GM12873 (cell line): ENCODE data around the gene PYROXD2.

Experiments used
- TF ChIP-seq, protein P1 (sequence below): IDR thresholded peaks from 2 replicates; pipeline ENCODE4 v1.5.1; 2012; ENCODE audit warnings: low read depth, mild to moderate bottlenecking, moderate library complexity, low read length, control low read depth; ENCODE audit not compliant: insufficient read depth; ENCODE audit errors: missing control alignments

Gene PYROXD2

DNA sequence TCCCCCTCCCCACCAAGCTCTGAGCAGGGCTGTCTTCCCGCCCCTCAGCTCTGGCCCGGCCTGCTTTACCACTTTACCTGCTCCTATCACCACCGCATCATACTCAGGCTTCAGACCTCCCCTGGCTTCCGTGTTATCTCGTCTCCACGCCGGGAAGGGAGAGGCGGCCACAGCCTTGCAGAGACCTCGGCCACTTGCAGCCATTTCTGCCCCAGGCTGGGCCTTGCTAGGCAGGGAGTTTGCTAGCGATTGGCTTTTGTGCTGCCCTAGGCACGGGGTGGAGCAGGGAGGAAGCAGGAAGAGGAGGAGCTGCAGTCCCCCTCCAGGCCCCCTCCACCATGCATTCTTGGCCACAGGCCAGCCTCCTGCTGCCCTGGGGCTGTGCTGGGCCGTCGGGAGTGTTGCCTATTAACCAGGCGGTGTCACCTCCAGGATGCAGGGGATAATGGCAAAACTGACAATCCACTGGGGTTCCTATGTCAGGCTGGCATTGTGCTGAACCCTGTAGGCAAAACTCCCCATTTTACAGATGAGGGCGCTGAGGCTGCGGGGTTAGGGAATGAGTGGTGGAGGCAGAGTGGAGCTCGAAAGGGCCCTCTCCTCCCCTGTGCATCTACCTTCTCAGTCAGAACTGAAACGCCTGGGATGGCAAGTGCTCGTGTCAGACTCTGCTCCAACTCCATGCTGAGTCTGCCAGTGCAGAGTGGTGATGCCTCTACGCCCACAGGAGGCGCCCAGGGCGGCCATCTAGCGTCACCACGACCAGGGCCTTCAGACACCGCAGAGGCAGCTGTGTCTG is at the start of gene PYROXD2:
Gene PYROXD2 (minus strand): TSS at position 251 of the 799 bp plus-strand sequence. CDS start 47 bp downstream, at position 204.
- TF ChIP-seq, protein P1, sequence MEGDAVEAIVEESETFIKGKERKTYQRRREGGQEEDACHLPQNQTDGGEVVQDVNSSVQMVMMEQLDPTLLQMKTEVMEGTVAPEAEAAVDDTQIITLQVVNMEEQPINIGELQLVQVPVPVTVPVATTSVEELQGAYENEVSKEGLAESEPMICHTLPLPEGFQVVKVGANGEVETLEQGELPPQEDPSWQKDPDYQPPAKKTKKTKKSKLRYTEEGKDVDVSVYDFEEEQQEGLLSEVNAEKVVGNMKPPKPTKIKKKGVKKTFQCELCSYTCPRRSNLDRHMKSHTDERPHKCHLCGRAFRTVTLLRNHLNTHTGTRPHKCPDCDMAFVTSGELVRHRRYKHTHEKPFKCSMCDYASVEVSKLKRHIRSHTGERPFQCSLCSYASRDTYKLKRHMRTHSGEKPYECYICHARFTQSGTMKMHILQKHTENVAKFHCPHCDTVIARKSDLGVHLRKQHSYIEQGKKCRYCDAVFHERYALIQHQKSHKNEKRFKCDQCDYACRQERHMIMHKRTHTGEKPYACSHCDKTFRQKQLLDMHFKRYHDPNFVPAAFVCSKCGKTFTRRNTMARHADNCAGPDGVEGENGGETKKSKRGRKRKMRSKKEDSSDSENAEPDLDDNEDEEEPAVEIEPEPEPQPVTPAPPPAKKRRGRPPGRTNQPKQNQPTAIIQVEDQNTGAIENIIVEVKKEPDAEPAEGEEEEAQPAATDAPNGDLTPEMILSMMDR, result no peak

DNA sequence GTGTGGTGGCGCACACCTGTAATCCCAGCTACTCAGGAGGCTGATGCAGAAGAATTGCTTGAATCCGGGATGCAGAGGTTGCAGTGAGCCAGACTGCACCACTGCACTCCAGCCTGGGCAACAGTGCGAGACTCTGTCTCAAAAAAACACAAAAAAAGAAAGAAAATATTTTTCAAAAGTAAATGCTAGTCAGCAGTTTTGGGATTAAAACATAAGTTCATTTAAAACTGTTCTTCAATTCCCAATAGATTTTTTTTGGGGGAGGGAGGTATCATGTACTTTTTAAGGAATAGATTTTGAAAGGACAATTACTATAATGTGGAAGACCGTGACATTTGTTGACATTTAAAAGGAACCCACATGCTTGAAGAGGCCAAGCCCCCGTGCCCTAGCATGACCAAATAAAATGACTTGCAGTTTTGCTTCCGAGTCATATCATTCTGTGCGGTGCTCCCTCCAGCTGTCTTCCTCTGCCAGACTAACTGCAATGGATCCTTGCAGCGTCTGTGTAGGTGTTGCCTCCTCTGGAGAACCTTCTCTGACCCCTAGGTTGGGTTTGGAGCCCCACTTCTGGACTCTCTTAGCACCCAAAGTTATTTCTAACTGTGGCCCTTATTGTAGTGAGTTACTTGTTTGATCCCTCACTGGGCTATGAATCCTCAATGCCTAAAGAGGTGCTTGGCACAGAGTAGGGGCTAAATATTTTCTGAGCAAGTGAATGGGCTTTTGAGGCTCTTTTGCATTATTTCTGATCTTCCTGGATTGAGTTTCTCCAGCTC is 49.2 kb upstream of the PYROXD2 start:
- TF ChIP-seq, protein P1, result no peak

DNA sequence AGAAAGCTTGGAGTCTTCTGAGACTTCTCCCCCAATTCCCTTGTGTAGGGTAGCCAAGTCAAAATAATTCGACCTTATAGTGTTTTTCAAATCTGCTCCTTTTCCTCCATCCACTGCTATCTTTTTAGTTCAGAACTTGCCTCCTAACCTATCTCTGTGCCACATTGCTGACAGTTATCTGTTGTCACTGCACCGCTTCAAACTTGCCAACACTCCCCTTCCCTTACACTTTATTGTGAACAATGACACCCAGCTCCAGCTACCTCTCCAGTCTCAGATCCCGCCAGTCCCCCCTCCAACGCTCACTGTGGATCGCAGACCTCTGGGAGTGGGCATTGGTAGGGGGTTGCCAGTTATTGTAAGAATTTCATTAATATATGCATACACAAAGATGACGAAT is 48.0 kb upstream of the PYROXD2 start:
- TF ChIP-seq, protein P1, result no peak

DNA sequence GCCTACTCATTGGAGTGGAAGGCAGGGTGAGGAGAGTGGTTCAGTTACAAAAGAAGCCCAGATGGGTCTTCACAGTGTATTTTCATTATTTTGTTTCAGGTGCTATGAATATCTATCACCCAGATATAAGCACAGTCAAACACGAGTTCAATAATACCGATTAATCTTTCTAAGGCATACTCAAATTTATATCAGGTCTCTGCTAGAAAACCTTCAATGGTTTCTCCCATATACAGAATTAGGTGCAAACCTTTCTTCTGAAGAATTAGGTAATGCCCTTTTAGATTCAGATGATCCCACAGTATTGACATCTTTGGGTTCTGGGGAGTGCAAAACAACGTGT is 46.5 kb upstream of the PYROXD2 start:
- TF ChIP-seq, protein P1, result no peak

DNA sequence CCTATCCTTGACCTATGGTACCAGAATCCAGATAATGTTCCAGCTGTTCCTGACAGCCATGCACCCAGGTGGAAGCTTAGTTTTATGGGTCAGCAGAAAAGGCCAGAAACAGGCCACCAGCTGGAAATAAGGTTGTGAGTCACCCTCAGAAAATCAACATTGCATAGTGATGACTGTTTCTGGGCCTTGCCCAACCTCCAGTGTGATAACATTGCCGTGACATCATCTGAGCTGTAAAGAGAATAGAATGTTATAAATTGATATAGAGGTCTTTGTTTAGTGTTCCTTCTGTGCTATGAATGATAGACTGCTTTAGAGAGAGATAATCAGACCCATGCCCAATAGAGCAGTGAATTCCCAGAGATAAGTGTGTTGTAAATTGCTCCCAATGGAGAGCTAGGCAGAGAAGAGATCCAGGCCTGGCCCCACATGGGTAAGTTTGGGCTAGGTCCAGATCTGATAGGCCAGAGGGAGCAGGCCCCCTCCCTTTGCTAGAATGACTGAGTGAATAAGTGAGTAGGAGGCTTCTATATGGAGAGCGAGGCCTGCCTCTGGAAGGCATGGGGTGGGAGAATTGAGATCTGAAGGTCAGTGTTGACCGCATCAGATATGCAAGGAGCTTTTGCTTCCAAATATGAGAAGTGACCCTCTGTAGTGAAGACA is 46.0 kb upstream of the PYROXD2 start:
- TF ChIP-seq, protein P1, result no peak

DNA sequence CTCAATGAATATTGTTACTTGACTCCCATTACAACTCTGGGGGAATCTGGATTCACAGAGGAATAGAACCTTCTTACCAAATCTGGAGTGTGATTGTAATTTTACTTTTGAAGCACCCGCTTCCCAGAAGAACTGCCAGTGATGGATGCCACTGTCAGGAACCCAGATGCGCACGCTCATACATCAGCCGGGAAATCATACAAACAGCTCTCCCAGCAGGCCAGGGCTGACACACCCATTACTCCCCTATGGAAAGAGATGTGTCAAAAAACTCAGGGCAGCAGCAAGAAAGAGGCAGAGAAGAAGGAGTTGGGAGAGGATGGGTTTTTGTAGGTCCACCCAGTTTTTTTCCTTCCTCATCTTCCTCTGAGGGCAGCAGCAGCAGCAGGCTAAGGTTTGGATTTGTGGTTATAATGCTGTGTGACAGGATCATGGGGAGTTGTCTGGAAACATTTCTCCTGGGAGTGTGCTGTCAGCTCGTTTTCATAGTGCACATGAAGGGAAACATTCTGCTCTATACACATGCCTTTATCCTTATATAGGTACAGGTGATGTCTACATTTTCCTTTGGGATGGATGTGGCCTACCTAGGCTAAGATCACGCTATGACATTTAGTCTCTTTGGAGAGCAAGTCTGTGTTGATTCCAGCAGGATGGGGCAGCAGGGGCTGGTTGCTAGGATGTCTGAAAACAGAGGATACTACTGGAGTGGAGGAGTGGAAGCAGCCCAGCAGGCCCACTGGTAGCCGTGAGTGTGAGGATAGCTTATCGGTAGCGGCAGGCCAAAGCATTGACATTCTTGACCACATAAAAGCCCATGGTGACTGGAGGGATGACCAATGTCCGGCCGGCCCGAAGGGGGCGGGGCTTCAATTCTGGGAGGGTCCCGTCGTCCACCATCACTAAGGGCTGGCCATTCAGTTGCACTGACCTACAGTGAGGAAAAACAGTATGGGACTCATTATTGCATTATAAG is 44.1 kb upstream of the PYROXD2 start:
- TF ChIP-seq, protein P1, result no peak
